Fibroblast of gingiva (primary cell): ENCODE measurements around the gene CYB5R4.

Experiments used
- DNase-seq: peaks from one replicate; pipeline ENCODE4 v3.0.0-alpha.2; 2011; ENCODE audit warnings: low read depth

CYB5R4 gene

DNA sequence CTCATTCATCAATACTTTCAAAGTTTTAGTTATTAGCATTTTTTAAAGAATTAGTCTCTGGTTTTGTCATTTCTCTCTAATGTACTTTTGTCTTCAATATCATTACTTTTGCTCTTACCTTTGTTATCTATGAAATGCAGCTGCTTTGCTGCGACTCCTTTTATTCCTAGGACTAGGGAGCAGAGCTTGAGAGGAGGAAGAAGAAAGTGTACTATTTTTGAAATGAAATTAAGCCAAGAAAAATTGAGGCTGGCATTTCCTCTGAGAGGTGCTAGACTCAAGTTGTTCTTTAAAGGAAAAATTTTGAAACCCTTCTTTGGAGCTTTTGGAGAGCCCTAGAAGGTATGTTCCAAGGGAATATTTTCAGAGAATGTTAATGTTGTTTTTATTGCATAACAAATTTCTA is 125.8 kb downstream of the CYB5R4 start:
- no peak for DNase-seq

DNA sequence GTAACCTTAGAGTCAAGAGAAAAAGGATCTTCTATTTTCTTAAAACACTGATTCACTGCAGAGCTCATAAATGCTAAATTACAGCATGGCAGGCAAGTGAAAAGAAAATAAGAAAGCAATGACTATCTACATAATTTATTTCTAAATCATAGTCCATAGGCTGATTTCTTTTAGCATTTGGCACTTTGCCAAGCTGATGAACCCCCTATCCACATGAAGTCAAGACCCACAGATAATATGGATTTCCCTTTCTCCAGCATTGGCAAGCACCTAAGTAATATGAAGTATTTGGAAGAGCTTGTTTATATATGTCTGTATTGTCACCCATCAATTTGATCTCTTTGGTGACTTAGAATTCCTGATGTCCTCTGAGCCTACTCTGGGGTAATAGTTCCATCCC is 126.2 kb downstream of the CYB5R4 start:
- no peak for DNase-seq

DNA sequence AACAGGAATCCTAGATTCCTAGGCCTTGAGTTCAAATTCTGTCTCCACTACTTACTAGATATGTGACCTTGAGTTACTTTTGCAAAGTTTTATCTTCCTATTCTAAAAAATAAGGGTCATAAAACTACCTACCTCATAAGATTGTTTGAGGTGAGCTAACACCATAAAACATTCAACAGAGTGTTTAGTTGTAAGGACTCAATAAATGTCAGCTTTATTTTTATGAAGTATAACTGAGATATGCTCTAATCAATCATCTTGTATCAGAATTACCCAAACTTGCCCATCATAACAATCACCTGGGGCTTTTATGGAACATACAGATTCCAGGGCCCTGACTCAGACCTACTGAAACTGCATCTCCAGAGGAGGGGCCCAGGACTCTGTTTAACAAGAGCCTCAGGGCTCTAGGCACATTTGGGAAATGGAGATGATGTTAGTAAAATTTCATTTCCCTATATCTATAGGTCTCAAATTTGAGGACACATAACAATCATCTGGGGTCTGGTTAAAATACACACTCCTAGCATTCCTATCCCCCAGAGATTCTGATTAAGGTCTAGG is 138.6 kb downstream of the CYB5R4 start:
- DNase-seq, result no peak

DNA sequence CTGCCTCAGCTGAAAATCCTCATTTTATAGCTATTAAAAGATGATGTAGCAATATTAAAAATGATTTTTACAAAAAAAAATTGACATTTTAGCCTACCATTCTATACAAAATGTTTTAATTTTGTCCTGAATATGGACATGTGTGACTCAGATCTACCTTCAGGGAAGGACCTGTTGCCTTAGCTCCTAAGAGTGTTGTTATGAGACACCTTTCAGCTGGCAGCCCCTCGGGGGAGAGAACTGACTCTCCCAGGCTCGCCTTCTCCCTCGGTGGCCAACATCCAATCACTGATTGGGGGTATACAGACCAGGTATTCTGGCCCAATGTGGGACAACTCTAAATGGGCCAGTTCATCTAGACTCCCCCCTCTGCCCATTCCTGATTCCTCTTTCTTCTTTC is 141.6 kb downstream of the CYB5R4 start:
- no peak for DNase-seq

DNA sequence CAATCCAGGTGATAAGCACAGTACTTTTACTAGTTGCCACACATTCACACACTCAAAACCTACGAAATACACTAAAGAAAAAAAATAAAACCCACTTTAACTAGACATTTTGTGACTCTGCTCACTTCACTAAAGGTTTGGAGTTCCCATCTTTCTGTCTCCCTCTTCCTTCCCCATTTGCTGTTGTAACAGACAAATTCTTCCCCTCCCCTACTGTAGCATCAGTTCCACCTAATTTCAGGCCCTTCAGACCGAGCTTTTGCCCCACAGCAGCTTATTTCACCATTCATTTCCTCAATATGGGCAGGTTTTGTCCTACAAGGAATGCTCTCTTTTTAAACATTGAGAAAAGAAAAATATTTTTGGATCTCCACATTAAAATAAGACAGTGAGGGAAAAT is 142.7 kb downstream of the CYB5R4 start:
- no peak for DNase-seq

DNA sequence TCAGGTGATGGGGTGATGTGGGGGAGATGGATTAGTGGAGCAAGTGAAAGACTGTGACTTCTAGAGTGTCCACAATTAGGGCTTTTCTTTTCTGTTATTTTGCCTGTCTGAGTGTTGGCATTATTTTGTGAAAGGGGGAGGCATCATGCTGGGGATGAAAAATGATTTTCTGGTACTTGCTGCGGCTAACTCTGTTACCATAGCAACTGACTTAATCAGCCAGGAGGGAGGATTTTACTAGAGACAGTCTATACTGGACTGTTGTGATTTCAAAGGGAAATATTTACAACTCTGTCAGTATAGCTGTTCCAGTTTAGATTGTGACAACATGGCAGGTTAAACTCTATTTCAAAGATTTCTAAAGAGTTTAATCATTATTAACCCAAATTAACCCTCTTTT is 143.6 kb downstream of the CYB5R4 start:
- DNase-seq, result no peak

DNA sequence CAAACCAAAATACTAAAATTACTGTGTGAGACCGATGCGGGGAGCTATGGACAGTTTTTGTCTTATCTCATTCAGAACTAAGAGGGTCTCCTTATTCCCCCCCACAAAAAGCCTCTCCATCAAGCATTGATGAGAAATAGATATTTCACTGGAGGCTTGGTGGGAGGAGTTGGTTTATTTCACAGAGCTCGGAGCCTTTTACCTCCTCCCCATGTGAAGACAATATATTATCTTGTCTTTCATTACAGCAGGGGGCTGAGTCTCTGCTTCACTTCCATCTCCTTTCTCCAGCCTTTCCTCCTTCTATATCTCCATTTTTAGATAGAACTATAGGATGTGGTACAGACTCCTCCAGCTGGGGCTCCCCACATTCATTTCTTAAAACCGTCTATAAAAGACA is 144.2 kb downstream of the CYB5R4 start:
- DNase-seq, result no peak

DNA sequence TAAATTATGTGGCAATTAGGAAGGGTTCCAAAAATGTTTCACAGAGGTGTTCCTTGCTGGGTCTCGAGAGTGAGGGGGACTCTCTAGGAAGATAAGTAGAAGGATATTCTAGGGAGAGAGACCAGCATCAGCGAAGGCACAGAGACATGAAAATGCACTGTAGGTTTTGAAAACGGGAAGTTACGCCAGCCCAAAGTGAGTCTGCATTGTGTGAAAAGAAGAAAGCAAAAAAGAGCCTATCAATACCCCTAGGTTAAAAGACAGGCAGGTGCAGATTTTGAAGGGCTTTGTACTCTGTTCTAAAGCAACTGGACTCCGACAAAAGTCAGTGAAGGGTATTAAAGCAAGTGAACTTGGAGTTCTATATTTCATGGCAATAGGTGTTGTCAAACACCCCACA is 148.4 kb downstream of the CYB5R4 start:
- no peak for DNase-seq

DNA sequence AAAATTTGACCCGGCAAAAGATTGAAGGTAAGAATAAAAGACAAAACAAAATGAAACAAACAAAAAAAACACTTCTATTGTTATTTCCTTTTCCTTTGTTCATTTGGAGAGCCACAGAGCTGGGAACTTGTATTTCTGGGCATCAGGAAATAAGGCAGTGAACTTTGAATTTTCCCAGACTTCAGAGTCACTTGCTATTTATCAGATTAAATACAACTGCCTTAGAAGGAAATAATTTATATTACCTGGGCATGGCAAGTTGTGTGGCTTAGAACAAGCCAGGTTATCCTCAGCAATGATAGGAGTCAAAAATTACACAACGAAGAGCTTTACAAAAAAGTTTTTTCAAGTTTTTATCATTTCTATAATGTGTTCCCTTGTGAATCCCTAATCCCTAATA is 153.9 kb downstream of the CYB5R4 start:
- DNase-seq, result no peak

DNA sequence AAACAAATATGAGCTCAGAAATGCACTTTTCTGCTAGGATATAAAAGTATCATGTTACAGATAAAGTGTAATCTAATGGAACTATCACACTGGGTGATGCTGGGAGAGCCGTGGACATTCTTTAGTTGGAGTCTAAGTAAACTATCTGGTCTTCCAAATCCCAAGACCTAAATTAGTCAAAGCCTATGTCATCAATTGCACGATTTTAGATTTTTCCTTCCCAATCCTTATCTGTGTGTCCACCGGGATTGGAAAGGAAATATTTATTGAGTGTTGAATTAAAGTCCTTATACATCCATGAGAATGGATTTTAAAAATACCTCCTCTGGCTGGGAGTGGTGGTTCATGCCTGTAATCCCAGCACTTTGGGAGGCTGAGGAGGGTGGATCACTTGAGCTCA is 154.4 kb downstream of the CYB5R4 start:
- no peak for DNase-seq

DNA sequence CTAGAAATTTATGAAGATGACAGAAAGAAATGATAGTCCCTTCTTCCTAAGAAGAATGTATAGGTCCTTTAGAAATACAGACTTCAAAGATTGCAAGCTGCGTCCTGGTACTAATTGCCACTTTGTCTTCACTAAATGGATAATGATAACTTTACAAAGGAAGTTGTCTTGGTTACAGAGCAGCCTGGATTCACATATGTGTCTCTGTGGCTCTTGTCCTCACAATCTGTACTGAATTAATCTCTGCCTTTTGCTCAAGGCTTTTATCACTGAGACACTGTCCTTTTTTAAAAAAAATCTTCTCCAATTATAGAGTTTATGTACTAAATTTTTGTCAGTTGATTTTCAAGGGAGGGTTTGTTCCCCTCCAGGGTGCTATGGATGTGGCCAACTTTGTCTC is 156.5 kb downstream of the CYB5R4 start:
- no peak for DNase-seq
